Activated CD4-positive, alpha-beta memory T cell treated with anti-CD3 and anti-CD28 coated beads for 36 hours (primary cell): ENCODE data around the gene UNC93A. TPM values are rescaled to one million over a fixed set of nuclear protein-coding genes. Genes with fewer than 3 reads are reported as not detected.
"Not testable (repeated sequence)": the region's sequence is repeated elsewhere in the genome, so short reads cannot be mapped to it uniquely, and the experiment has no call there.

ENCODE experiments used
- CTCF ChIA-PET: fragments of 350-600 bp; sonication (Branson Sonifier 250); formaldehyde crosslinking; loops from one replicate; lab custom pipeline; 2021; ENCODE audit warnings: antibody characterized with exemption, inconsistent platforms; lab: Charles Lee
- POLR2A ChIA-PET: fragments of 350-600 bp; sonication (Branson Sonifier 250); formaldehyde crosslinking; loops from one replicate; lab custom pipeline; 2021; ENCODE audit warnings: antibody characterized with exemption; lab: Charles Lee
- DNase-seq: peaks from one replicate; pipeline ENCODE4 v3.0.0-alpha.2; 2020
- H3K27ac Mint-ChIP-seq: one replicate; pipeline ENCODE4 v1.8.0; 2021; ENCODE audit warnings: mixed read lengths
- H3K27me3 Mint-ChIP-seq: one replicate; pipeline ENCODE4 v1.8.0; 2021; ENCODE audit warnings: mixed read lengths
- H3K36me3 Mint-ChIP-seq: one replicate; pipeline ENCODE4 v1.8.0; 2021; ENCODE audit warnings: mixed read lengths
- H3K4me1 Mint-ChIP-seq: one replicate; pipeline ENCODE4 v1.8.0; 2021; ENCODE audit warnings: low read depth, mixed read lengths
- H3K4me3 Mint-ChIP-seq: one replicate; pipeline ENCODE4 v1.8.0; 2021; ENCODE audit warnings: mild to moderate bottlenecking, mixed read lengths
- H3K9me3 Mint-ChIP-seq: one replicate; pipeline ENCODE4 v1.8.0; 2021; ENCODE audit warnings: mixed read lengths
- intact Hi-C: fragments of 100-400 bp; cut with micrococcal nuclease; formaldehyde crosslinking; loops from one replicate; pipeline ENCODE4 v1.15.1; 2023
- total RNA-seq, 2 experiments: library from RNA; stranded (reverse); gene quantifications; one replicate each; pipeline ENCODE4 v1.2.3, GENCODE V29; 2021

UNC93A gene
- total RNA-seq, 2 experiments from 2014 or later: not detected

- Mint-ChIP-seq H3K4me3 (no peak overlapping the region), H3K27ac (no peak overlapping the region), H3K27me3 (peaks cover 12% of the 10 kb centered on the region), H3K36me3 (no peaks in the 10 kb centered on the region), H3K4me1 (no peaks in the 10 kb centered on the region), H3K9me3 (no peaks in the 10 kb centered on the region)
- ChIA-PET CTCF (interaction anchor here (1.6 kb wide), 1 partner anchor 8 kb away, joined by 5 read pairs; no protein-coding TSS in a partner anchor), POLR2A (no interaction called here)
- DNase-seq: no peak
- intact Hi-C loops: no loop called here
Observed at GRCh38 chr6:167342879-167343610, 51.9 kb downstream of the UNC93A start.

- Mint-ChIP-seq H3K4me1 (peaks cover 6% of the 10 kb centered on the region), H3K4me3 (no peak overlapping the region), H3K27ac (no peak overlapping the region), H3K9me3 (no peaks in the 10 kb centered on the region), H3K36me3 (peaks cover 4% of the 10 kb centered on the region), H3K27me3 (peaks cover 27% of the 10 kb centered on the region)
- ChIA-PET CTCF (no interaction called here), POLR2A (no interaction called here)
- DNase-seq: no peak
- intact Hi-C loops: no loop called here
Observed at GRCh38 chr6:167345348-167345747, 54.2 kb downstream of the UNC93A start.

GRCh38 chr6:167345960-167346359, 54.8 kb downstream of the UNC93A start:
- H3K4me3 Mint-ChIP-seq: no peak overlapping the region
- intact Hi-C loops: no loop called here
- ChIA-PET CTCF (no interaction called here), POLR2A (no interaction called here)
- peaks cover 4% of the 10 kb centered on the region for H3K36me3 Mint-ChIP-seq
- no peak overlapping the region for H3K27ac Mint-ChIP-seq
- peaks cover 25% of the 10 kb centered on the region for H3K27me3 Mint-ChIP-seq
- DNase-seq: no peak
- H3K9me3 Mint-ChIP-seq: no peaks in the 10 kb centered on the region
- peaks cover 6% of the 10 kb centered on the region for H3K4me1 Mint-ChIP-seq

- intact Hi-C loops: no loop called here
- Mint-ChIP-seq H3K27ac (no peak overlapping the region), H3K4me3 (no peak overlapping the region), H3K36me3 (peaks cover 5% of the 10 kb centered on the region), H3K27me3 (peaks cover 22% of the 10 kb centered on the region), H3K9me3 (peaks cover 1% of the 10 kb centered on the region), H3K4me1 (peaks cover 18% of the 10 kb centered on the region)
- POLR2A ChIA-PET: no interaction called here
- DNase-seq: no peak
- CTCF ChIA-PET: no interaction called here
Observed at GRCh38 chr6:167347226-167347625, 56.1 kb downstream of the UNC93A start.

GRCh38 chr6:167349631-167350274, 58.6 kb downstream of the UNC93A start:
- no peak for DNase-seq
- intact Hi-C loops: loop anchor here (2.0 to 10.0 kb wide), 6 partner anchors 21 to 505 kb away; partner anchors contain the start of gene AFDN
- peaks cover 23% of the 10 kb centered on the region for H3K4me1 Mint-ChIP-seq
- H3K27me3 Mint-ChIP-seq: peaks cover 28% of the 10 kb centered on the region
- peak overlapping the region; percentile 80 for H3K4me3 Mint-ChIP-seq
- ChIA-PET CTCF (interaction anchor here (0.7 kb wide), 1 partner anchor 908 kb away, joined by 3 read pairs; no protein-coding TSS in a partner anchor), POLR2A (interaction anchor here (2.8 kb wide), 1 partner anchor 21 kb away, joined by 20 read pairs; no protein-coding TSS in a partner anchor)
- peaks cover 4% of the 10 kb centered on the region for H3K9me3 Mint-ChIP-seq
- H3K27ac Mint-ChIP-seq: peak overlapping the region; percentile 63
- peaks cover 8% of the 10 kb centered on the region for H3K36me3 Mint-ChIP-seq

- DNase-seq: peak; percentile 22
- peak overlapping the region; percentile 63 for H3K27ac Mint-ChIP-seq
- intact Hi-C loops: loop anchor here (2.0 to 10.0 kb wide), 6 partner anchors 21 to 505 kb away; partner anchors contain the start of gene AFDN
Observed at GRCh38 chr6:167350275-167350696, 59.2 kb downstream of the UNC93A start.

GRCh38 chr6:167350731-167351655, 59.9 kb downstream of the UNC93A start:
- peak; percentile 96 for DNase-seq
- Mint-ChIP-seq H3K27me3 (peaks cover 33% of the 10 kb centered on the region), H3K27ac (peak overlapping the region; percentile 95), H3K4me3 (peak overlapping the region; percentile 80), H3K36me3 (peaks cover 8% of the 10 kb centered on the region), H3K9me3 (peaks cover 4% of the 10 kb centered on the region), H3K4me1 (peaks cover 23% of the 10 kb centered on the region)
- ChIA-PET POLR2A (interaction anchor here (0.7 to 2.8 kb wide), 8 partner anchors 22 to 1098 kb away, joined by 3 to 20 read pairs (median 4); partner anchors contain the start of gene RNASET2), CTCF (interaction anchor here (0.6 to 2.6 kb wide), 25 partner anchors 9 to 870 kb away, joined by 3 to 33 read pairs (median 4); partner anchors contain the start of genes RNASET2 and UNC93A)
- intact Hi-C loops: loop anchor here (1.0 to 10.0 kb wide), 8 partner anchors 22 to 521 kb away; partner anchors contain the start of gene AFDN

More at GRCh38 chr6:167350275-167350696, 59.2 kb downstream of the UNC93A start:
- H3K36me3 Mint-ChIP-seq: peaks cover 8% of the 10 kb centered on the region
- ChIA-PET CTCF (interaction anchor here (2.6 kb wide), 2 partner anchors 21 kb away, joined by 7 to 33 read pairs; no protein-coding TSS in a partner anchor), POLR2A (interaction anchor here (1.0 to 2.8 kb wide), 4 partner anchors 21 to 1097 kb away, joined by 3 to 20 read pairs (median 4); no protein-coding TSS in a partner anchor)
- H3K9me3 Mint-ChIP-seq: peaks cover 4% of the 10 kb centered on the region
- H3K4me1 Mint-ChIP-seq: peaks cover 23% of the 10 kb centered on the region
- H3K4me3 Mint-ChIP-seq: peak overlapping the region; percentile 80
- peaks cover 28% of the 10 kb centered on the region for H3K27me3 Mint-ChIP-seq

GRCh38 chr6:167351656-167352345, 60.7 kb downstream of the UNC93A start:
- DNase-seq: peak; percentile 20
- intact Hi-C loops: loop anchor here (1.0 to 10.0 kb wide), 9 partner anchors 23 to 522 kb away; partner anchors contain the start of gene AFDN
- ChIA-PET CTCF (interaction anchor here (0.7 to 2.6 kb wide), 19 partner anchors 9 to 563 kb away, joined by 3 to 33 read pairs (median 5); partner anchors contain the start of genes RNASET2 and UNC93A), POLR2A (interaction anchor here (1.0 to 2.8 kb wide), 6 partner anchors 23 to 411 kb away, joined by 3 to 20 read pairs (median 3); partner anchors contain the start of gene RNASET2)
- Mint-ChIP-seq H3K36me3 (peaks cover 8% of the 10 kb centered on the region), H3K27ac (peak overlapping the region; percentile 95), H3K27me3 (peaks cover 31% of the 10 kb centered on the region), H3K4me1 (peaks cover 23% of the 10 kb centered on the region), H3K9me3 (peaks cover 4% of the 10 kb centered on the region), H3K4me3 (peak overlapping the region; percentile 80)

GRCh38 chr6:167356874-167357273, 65.8 kb downstream of the UNC93A start:
- peaks cover 4% of the 10 kb centered on the region for H3K9me3 Mint-ChIP-seq
- H3K27me3 Mint-ChIP-seq: peaks cover 20% of the 10 kb centered on the region
- ChIA-PET CTCF (interaction anchor here (0.8 kb wide), 1 partner anchor 66 kb away, joined by 4 read pairs; no protein-coding TSS in a partner anchor), POLR2A (no interaction called here)
- H3K4me1 Mint-ChIP-seq: peaks cover 12% of the 10 kb centered on the region
- peaks cover 4% of the 10 kb centered on the region for H3K36me3 Mint-ChIP-seq
- intact Hi-C loops: loop anchor here (10.0 kb wide), 1 partner anchor 498 kb away; no protein-coding TSS in a partner anchor
- H3K4me3 Mint-ChIP-seq: no peak overlapping the region
- no peak overlapping the region for H3K27ac Mint-ChIP-seq
- no peak for DNase-seq

- H3K4me3 Mint-ChIP-seq, H3K4me1 Mint-ChIP-seq, POLR2A ChIA-PET, H3K9me3 Mint-ChIP-seq, H3K27ac Mint-ChIP-seq, CTCF ChIA-PET, H3K36me3 Mint-ChIP-seq, DNase-seq: not testable (repeated sequence)
- peaks cover 17% of the 10 kb centered on the region for H3K27me3 Mint-ChIP-seq
- intact Hi-C loops: loop anchor here (10.0 kb wide), 1 partner anchor 496 kb away; no protein-coding TSS in a partner anchor
Observed at GRCh38 chr6:167358394-167358793, 67.3 kb downstream of the UNC93A start.
